ENCODE results near the gene CPNE2. TPM values are rescaled to one million over a fixed set of nuclear protein-coding genes. Genes with fewer than 3 reads are reported as not detected.
A peak's percentile ranks its signal among the peaks of the same experiment; 100 is the strongest.

The CPNE2 gene
- total and polyA plus RNA-seq, 12 donors, result 9.6 to 43.6 (median 17.1) TPM

- intact Hi-C loops (cut with DNase I), result no loop called here
- Histone ChIP-seq H3K9me3 (replicated peaks in 1 of 3) (no peaks in the 10 kb centered on the region), H3K4me3 (no peak overlapping the region), H3K4me1 (replicated peaks in 1 of 2) (peaks cover 0 to 21% of the 10 kb centered on the region in 2 donors), H3K36me3 (replicated peaks in 1 of 2) (peaks cover 0 to 9% of the 10 kb centered on the region in 2 donors), H3K27me3 (no peaks in the 10 kb centered on the region), H3K27ac (peak overlapping the region in 1 of 5 donors; percentile 34)
- no peak for DNase-seq
- 52 to 77% (median 60%) methylated on average over 6 to 10 of the region's 10 CpGs for WGBS, 4 donors
- TF ChIP-seq POLR2A (IDR thresholded peaks at IDR 0.05) (no peak), CTCF (IDR thresholded peaks at IDR 0.05) (no peak)
These were observed 20.1 kb downstream of the CPNE2 start for GRCh38 chr16:57112403-57113041.

- H3K27me3 ChIP-seq, result no peaks in the 10 kb centered on the region
- H3K4me1 ChIP-seq (replicated peaks in 1 of 2), result peaks cover 0 to 21% of the 10 kb centered on the region in 2 donors
- no peak overlapping the region for H3K4me3 ChIP-seq
- peak overlapping the region in 1 of 5 donors; percentile 34 for H3K27ac ChIP-seq
- no peaks in the 10 kb centered on the region for H3K9me3 ChIP-seq (replicated peaks in 1 of 3)
- peak in 1 of 7 donors; percentile 25 for DNase-seq
- no peak for TF ChIP-seq POLR2A (IDR thresholded peaks at IDR 0.05)
- TF ChIP-seq CTCF (IDR thresholded peaks at IDR 0.05), result no peak
- peaks cover 0 to 11% of the 10 kb centered on the region in 2 donors for H3K36me3 ChIP-seq (replicated peaks in 1 of 2)
- WGBS, 4 donors, result 80 to 85% (median 82%) methylated on average over 8 to 14 of the region's 14 CpGs
- intact Hi-C loops (cut with DNase I), result no loop called here
These were observed 20.7 kb downstream of the CPNE2 start for GRCh38 chr16:57113042-57113453.

- no peak for DNase-seq
- WGBS, 4 donors, result 80 to 89% (median 84%) methylated on average over 3 to 5 of the region's 5 CpGs
- Histone ChIP-seq H3K9me3 (replicated peaks in 1 of 3) (no peaks in the 10 kb centered on the region), H3K4me1 (replicated peaks in 1 of 2) (peaks cover 0 to 21% of the 10 kb centered on the region in 2 donors), H3K27ac (no peak overlapping the region), H3K27me3 (no peaks in the 10 kb centered on the region), H3K36me3 (replicated peaks in 1 of 2) (peaks cover 0 to 11% of the 10 kb centered on the region in 2 donors), H3K4me3 (no peak overlapping the region)
- TF ChIP-seq CTCF (IDR thresholded peaks at IDR 0.05), result no peak
- no peak for TF ChIP-seq POLR2A (IDR thresholded peaks at IDR 0.05)
- intact Hi-C loops (cut with DNase I), result no loop called here
These were observed 21.3 kb downstream of the CPNE2 start for GRCh38 chr16:57113664-57114063.

GRCh38 chr16:57115168-57115513, 22.8 kb downstream of the CPNE2 start:
- intact Hi-C loops (cut with DNase I), result no loop called here
- Histone ChIP-seq H3K27me3 (no peaks in the 10 kb centered on the region), H3K36me3 (replicated peaks in 1 of 2) (peaks cover 0 to 16% of the 10 kb centered on the region in 2 donors), H3K9me3 (replicated peaks in 1 of 3) (no peaks in the 10 kb centered on the region), H3K4me3 (no peak overlapping the region), H3K4me1 (replicated peaks in 1 of 2) (peaks cover 0 to 21% of the 10 kb centered on the region in 2 donors), H3K27ac (peak overlapping the region in 2 of 5 donors; percentile 32 to 59)
- WGBS, 4 donors, result 72 to 80% (median 79%) methylated on average over 8 to 10 of the region's 10 CpGs
- no peak for DNase-seq
- no peak for TF ChIP-seq POLR2A (IDR thresholded peaks at IDR 0.05)
